Measurements from ENCODE around the gene CCR7.
"Not testable (repeated sequence)": the region's sequence is repeated elsewhere in the genome, so short reads cannot be mapped to it uniquely, and the experiment has no call there.

Gene CCR7

DNA sequence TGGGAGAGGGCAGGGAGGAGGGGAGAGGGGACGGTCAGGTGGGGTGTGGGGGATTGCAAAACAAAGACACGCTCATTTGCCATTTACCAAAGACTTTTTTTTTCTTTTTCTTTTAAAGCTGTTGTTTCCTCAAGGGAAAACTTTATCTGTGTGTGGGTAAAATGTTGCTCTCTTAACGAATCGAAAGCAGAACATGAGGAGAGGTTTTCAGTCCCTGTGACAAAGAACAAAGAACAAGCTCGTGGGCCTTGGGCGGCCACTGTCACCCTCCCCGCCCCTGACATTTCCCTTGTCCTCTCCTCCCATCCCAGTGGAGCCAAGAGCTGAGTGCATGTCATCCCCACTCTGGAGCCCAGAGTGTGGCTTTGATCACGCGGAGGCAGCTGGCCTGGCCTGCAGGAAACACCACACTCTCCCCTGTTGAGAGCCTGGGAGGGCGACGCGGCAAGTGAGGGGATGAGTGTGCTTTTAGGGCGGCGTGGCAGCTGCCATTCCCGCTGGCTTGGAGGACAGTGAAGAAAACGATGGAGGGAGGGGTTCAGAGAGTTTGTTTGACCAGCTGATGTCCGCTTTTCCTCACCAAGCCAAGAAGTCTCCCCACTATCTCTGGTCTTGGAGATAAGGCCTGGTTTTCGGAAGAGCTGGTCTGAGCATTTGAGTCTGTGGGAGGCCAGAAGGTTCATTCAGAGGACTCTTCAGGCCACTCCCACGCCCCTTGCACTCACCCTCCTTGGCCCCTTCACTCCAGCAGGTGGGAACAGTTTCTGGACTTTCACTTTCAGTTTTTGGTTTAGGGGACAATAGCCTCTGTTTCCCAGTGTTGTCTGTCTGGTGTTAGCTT lies 11.4 kb downstream of the CCR7 start:
- intact Hi-C loops (cut with DNase I) = loop anchor here (10.0 kb wide), 1 partner anchor 249 kb away; the partner anchor contains the start of gene RARA
- DNase-seq = peak in 8 of 10 donors; percentile 42 to 96 (median 70)

DNA sequence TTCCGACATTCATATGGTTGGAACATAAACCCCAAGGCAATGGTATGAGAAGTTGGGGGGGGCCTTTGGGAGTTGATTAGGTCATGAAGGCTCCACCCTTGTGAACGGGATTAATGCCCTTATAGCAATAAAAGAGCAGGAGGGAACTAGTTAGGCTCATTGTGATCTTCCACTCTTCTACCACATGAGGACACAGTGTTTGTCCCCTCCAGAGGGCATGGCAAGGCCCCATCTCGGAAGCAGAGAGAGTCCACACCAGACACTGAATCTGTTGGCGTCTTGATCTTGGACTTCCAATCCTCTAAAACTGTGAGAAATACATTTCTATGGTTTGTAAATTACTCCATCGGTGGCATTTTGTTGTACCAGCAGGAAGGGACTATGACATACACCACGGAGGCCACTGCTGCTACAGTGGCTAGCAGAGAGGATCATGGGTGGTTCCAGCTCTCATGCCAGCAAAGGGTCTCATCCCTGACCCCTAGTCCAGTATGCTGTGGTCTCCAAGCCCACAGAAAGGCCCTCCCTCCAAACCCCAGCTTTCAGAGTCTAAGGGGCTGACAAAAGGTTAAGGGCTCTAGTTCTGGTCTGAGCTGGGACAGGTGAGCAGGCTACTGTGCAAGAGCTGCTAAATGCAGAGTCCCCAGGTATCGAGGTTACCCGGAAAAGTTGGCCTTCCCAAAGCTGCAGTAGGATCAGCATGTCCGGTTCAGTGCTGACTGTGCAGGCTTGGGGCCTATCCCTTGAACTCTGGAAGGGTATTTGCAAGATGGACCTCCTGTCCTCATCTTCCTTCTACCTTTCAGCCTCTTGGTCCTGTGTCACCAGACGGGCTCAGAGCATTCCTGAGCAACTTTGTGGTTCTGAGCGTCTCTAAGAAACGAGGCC lies 12.2 kb downstream of the CCR7 start:
- intact Hi-C loops (cut with DNase I) = loop anchor here (10.0 kb wide), 1 partner anchor 248 kb away; the partner anchor contains the start of gene RARA
- DNase-seq = peak in 1 of 10 donors; percentile 11

DNA sequence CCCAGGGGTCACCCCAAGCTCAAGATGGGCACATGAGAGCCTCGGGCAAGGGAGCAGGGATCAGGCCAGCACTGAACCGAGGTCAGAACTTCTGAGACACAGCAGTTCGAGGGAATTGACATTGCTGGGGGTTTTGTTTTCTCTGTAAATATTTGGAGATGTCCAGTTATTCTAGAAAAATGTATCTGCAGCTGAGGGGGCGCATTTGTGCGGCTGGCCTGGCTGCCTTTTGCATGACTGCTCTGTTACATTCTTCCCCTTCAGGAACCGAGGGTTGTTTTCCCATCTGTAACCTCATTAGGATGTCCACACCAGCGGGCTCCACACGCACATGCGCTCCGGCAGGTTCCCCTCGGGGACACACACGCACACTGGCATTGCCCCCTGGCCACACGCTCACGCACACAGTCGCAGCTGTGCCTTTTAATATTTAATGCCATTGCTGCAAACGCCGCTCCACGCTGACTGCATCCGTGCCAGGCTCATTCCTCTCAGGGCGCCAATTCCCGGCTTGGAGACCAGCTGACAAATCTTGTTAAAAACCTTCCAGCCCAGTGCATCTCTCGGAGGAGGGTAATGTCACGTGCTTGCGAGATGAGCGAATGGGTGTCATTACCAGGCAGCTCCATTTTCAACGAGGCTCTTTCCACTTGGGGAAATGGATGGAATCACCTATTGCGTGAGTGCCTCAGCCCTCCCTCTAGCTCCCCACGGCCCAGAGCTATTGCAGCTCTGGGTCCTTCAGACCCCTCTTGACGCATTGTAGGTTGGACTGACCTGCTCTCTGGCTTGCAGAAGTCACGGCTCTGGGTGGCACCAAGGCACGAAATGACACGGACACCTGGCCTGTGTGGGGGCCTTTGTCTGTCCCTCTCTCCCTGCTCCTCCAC lies 13.1 kb downstream of the CCR7 start:
- peak in 7 of 10 donors; percentile 33 to 94 (median 58) for DNase-seq
- intact Hi-C loops (cut with DNase I) = loop anchor here (10.0 kb wide), 1 partner anchor 247 kb away; the partner anchor contains the start of gene RARA

DNA sequence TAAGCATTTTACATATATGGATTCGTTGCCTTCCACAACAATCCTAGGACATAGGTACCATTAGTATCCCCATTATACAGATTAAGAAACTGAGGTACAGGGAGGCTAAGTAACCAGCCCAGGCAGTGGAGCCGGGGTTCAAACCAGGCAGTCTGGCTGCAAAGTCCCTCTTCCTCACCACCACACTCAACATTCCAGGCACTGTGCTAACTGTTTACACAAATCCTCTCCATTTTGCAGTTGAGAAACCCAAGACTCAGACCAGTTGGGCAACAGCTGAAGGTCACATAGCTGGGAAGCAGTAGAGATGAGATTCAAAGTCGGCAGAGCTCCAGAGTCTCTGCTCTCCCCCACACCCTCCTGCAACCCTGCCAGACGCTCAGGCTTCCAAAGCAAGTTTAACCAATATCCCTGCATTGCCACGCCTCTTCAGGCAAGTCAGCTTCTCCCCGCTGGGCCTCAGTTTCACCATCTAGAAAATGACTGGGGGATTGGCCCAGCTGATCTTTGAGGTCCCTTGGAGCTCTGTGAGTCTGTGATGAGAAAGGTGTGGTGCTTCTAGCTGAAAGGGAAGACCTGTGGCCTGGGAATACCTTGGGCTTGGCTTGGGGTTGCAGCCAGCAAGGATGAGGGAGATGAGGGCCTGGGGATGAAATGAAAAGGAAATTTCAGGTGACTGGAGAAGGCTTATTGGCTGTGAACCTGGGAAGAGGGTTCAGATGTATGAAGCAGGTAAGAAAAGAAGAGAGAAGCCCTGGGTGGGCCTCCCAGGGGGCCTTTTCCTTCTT lies 14.0 kb downstream of the CCR7 start:
- intact Hi-C loops (cut with DNase I) = loop anchor here (10.0 kb wide), 1 partner anchor 246 kb away; the partner anchor contains the start of gene RARA
- DNase-seq = peak in 1 of 10 donors; percentile 26

DNA sequence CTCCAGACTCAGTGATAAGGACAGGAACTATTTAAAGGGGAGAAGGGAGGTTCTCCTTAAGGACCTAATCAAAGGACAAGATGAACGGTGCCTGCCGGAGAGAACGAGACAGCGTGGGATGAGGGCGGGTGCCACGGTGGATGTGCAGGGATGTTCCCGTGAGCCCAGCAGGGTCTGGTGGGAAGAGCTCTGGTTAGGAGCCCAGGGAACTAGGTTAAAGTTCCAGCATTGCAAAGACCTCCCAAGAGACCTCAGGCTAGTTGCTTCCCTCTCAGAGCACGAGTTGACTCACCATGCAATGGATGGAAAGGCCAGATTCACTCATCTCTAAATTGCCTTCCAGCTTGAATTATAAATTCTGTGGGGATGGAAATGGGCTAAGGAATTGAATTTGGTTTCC lies 14.7 kb downstream of the CCR7 start:
- DNase-seq = peak in 1 of 10 donors; percentile 44
- intact Hi-C loops (cut with DNase I) = loop anchor here (10.0 kb wide), 1 partner anchor 246 kb away; the partner anchor contains the start of gene RARA

DNA sequence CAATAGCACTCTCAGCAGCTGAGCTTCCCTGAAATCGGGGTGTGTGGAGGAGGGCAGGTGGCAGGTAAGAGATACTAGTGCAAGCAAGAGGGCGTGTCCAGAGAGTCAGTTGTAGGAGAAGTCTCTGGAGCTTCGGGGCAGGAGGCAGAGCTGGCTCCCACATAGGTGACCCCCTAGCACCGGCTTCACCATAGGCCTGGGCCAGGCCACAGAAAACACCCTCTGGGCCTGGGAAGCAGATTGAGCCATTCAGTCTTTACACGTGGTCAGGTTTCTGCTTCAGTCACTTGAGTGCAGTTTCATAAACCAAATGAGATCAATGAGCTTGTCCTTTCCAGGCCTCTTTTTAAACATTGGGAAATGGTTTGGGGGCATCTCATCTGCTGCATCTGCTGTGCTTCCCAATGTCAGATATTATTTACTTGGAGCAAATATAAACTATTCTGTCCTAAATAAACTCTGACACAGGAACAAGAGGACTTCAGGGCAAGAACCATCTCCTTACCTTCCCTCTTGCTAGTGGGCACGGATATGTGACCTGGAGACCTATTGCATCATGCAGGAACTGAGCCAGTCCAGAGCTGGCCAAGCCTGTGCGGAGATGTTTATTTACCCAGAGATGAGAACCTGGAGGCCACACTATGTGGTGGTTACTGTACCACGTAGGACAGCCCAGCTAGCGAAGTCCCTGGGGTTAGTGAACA lies 16.1 kb downstream of the CCR7 start:
- no peak for DNase-seq
- intact Hi-C loops (cut with DNase I) = no loop called here

DNA sequence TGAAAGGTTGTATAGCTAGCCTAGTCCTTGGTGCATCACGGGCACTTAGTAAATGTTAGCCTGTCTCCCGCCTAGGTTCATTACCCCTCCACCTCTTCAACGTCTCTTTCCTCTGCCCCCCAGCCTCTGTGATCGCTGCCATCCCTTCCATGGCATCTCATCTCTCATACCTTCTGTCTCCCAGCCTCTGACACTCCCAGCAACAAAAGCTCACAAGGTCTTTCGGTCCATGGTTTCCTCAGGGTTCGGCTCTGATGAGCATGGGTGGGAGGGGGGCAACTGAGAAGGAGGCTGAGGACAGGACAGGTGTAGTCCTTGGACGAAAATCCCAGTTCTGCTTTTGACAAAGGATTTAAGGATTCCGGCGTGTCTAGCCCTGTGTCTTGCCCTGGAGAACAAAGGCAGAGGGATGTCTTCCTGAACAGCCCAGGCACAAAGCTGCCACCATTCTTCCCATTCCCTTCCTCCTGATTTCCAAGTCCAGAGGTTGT lies 16.7 kb downstream of the CCR7 start:
- no peak for DNase-seq
- intact Hi-C loops (cut with DNase I) = no loop called here

DNA sequence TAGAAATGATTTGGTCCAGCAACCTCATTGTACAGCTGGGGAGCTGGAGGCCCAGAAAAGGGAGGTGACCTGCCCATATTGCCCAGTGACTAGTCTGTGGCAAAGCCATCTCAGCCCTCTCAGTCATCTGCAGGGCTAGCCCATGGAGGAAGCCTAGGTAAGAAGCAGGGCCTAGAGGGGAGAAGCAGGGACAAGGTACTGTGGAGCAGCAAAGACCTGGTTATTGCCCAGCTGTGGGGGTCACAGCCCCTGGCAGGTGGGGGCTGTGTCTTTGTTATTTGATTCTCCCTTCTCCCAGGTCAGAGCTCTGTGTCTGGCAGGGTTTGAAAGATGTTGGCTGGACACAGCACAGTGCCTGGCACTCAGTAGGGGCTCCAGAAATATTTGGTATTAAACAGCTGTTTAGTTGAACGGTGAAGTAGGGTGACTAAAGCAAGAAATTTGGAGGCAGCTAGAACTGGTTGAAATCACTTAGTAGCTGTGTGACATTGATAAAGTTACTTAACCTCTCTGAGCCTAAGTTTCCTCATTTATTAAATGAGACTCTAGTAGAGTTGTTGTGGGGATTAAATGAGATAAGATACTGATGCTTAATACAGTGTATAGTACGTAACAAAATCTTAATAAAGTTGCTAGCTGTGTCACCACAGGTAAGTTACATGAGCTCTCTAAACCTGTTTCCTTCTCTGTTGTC lies 17.3 kb downstream of the CCR7 start:
- intact Hi-C loops (cut with DNase I) = no loop called here
- no peak for DNase-seq

DNA sequence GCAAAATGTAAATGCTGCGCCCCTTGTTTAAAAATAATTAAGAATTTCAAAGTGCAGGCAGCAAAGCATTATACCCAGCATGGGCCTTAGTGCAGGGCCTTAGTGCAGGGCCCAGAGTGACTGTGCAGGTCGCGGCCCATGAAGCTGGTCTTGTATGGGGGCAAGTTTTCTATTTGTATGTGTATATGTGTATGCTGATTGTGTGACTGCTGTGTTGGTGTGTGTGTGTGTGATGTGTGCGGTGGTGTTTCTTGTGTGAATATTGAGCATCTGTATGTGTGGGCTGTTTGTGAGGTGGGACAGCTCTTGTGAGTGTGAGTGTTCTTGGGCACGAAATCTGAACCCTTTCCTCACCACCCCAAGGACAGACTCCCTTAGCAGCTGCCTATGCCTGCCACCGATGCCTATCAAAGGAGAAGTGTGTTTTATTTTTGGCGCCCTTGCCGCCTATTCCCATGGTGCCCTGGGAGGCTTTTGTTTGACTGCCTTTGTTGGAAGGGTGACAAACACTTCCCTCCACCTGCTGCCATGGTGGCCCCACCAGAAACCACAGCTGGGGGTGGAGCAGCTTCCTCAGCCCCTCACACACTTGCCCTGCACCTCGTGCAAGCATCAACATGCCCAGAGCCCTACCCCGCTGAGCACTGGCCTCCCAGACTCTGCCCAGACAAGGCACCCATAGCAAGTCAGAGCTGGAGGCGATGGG lies 18.0 kb downstream of the CCR7 start:
- intact Hi-C loops (cut with DNase I) = no loop called here
- no peak for DNase-seq

DNA sequence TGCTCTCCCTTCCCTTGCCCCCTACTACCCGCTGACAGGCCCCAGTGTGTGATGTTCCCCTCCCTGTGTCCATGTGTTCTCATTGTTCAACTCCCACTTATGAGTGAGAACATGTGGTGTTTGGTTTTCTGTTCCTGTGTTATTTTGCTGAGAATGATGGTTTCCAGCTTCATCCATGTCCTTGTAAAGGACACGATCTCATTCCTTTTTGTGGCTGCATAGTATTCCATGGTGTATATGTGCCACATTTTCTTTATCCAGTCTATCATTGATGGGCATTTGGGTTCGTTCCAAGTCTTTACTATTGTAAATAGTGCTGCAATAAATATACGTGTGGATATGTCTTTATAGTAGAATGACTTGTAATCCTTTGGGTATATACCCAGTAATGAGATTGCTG lies 18.8 kb downstream of the CCR7 start:
- DNase-seq; intact Hi-C loops (cut with DNase I): not testable (repeated sequence)

DNA sequence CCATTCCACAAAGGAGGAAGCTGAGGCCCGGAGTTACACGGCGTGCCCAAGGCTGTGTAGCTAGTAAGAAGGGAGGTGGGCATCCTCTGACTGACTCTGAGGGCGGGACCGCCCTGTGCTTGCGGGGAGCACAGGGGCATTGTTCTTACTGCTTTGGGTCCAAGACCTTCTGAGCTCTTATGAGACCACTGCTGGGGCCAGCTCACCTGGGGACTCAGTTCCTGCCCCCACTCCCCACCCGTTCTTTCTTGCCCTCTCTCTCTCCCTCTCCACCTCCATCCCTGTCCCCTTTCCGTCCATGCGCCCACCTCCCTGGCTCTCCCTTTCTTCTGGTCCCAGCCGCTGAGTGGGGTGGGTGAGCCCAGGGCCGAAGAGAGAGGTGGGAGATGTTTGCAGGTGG lies 19.6 kb downstream of the CCR7 start:
- intact Hi-C loops (cut with DNase I) = no loop called here

DNA sequence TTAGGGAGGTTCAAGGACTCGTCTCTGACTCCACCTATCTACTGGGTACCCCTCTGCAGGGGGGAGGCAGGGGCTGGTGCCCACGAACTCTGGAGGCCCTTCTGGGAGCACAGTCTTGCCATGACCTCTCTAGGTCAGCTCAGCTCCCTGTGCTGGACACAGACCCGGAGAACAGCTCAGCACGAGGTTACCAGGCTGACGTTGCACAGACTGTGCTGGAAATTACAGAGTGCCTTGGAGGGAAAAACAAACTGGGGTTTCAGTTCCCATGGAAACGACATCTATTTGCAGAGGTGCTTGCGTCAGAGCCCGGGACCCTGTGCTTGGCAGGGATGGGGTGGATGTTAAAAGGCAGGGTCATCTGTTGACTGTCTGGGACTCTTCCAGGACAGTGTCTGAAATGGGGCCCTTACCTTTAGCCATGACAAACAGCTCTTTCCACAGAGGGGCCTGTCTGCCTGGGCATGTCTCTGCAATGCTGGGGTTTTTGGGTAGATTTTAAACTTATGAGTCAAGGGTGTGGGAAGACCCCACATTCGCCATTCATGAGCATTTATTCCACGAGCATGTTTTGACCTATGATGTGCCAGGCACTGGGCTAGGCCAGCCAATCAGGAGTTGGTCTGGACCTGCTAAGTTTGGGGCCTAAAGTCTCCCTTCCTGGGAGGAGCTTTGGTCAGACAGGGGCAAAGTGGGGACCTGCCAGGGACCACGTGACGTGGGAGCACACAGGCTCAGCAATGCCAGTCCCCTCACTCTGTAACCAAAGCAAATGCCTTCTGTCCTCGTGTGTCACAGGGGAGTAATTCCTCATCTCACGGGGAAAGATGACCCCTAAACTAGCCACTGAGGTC lies 22.5 kb downstream of the CCR7 start:
- peak in 3 of 10 donors; percentile 15 to 89 (median 40) for DNase-seq
- intact Hi-C loops (cut with DNase I) = no loop called here

More for the DNA sequence above, 19.6 kb downstream of the CCR7 start:
- peak in 2 of 10 donors; percentile 3 to 26 for DNase-seq

DNA sequence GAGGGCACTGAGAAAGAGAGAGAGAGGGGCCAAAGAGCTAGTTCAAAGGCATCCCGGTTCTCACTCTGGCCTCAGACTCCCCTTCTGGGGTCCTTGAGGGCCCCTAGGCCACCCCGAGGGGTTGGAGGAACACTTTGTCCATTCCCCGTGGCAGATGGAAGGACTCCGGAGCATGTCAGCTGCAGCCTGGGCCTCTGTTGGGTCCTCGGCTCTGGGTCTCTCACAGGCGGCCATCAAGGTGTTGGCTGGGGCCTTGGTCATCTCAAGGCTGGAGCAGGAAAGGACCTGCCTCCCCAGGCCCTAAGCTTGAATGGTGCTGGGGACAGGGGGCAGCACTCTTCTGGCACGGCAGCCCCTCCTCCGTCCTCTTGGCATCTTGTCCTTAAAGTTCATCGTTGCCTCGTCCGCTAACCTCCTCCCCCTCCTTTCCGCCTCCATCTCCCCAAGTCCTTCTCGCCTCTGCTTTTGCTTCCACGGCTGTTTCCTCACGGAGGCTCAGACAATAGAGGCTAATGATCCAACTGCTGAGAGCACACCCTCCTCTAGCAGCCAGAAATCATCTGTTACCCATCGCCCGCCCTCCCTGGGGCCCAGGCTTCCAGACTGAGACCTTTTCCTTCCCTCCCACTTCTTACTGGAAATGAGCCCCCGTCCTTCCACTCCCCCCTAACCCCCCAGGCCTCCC lies 23.3 kb downstream of the CCR7 start:
- no peak for DNase-seq
- intact Hi-C loops (cut with DNase I) = no loop called here

DNA sequence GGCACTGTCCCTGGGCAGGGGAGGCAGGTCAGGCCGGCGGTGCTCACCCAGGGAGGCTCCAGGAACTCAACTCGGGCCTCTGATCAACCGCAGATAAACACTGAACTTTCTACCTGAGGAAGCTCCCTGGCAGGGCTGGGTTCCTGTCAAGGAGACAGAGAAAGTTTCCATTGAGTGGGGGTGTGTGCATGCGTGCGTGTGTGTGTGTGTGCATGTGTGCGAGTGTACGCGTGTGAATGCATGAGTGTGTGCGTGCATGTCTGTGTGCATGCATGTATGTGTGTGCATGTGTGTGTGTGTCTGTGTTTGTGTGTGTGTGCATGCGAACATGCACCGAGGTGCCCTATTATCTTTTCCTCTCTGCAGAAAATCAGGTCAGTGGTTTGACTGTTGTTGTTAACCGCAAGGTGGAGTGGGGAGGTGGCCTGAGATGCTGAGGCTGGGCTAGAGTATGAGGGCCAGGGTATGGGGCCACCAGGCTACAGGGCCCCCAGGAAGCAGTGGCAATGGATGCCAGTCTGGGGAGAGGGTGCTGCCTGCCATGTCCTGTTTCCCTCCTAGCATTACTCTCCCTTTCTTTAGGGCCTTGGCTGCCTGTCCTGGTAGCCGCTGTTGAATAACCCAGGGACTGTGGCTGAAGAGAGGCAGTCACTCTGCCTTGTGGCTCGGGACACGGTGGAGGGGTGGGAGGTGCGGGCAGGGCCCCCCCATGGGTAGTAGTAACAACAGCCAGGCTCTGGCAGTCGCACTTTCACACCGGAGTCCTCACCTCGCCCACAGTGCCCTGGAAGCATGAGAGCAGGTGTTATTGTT lies 24.0 kb downstream of the CCR7 start:
- peak in 1 of 10 donors; percentile 64 for DNase-seq
- intact Hi-C loops (cut with DNase I) = no loop called here

DNA sequence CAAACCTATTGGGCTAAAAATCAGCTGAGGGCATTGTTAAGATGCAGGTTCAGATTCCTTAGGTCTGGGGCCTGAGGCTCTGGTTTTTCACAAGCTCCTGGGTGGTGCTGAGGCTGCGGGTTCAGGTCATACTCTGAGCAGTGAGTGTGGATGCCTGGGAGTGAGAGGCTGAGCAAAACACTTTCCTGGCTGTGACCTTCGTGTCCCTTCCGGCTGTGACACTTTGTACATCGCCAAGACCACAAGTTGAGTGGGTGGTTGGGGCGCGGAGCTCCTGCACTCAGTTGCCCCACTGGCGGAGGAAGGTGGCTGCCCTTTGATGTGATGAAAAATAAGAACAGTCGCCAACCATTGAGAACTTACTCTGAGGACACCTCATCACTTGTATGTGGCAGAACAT lies 24.8 kb downstream of the CCR7 start:
- intact Hi-C loops (cut with DNase I) = no loop called here
- DNase-seq = peak in 1 of 10 donors; percentile 43
